Mononuclear cell (primary cell): ENCODE data around the gene GRM1. TPM values are rescaled to one million over a fixed set of nuclear protein-coding genes. Genes with fewer than 3 reads are reported as not detected.

Source experiments
- H3K27me3 ChIP-seq: 2 replicates; pipeline ENCODE4 v1.6.0; 2011; ENCODE audit warnings: low read length, control low read depth; ENCODE audit not compliant: insufficient read depth
- H3K4me1 ChIP-seq: 2 replicates; pipeline ENCODE4 v1.5.1; 2011; ENCODE audit warnings: mild to moderate bottlenecking, low read length, control low read depth; ENCODE audit not compliant: insufficient read depth
- H3K4me3 ChIP-seq: 2 replicates; pipeline ENCODE4 v1.5.1; 2011; ENCODE audit warnings: mild to moderate bottlenecking, low read length, moderate library complexity
- H3K9me3 ChIP-seq: 2 replicates; pipeline ENCODE4 v1.5.1; 2011; ENCODE audit warnings: low read depth, mild to moderate bottlenecking, control low read depth, low read length
- total RNA-seq: library from RNA; depleted of rRNA; stranded (reverse); fragments of >200 nt; gene quantifications from one replicate; pipeline ENCODE4 v1.2.3, GENCODE V29; 2012

Gene GRM1
- total RNA-seq, 1 donor: not detected

DNA sequence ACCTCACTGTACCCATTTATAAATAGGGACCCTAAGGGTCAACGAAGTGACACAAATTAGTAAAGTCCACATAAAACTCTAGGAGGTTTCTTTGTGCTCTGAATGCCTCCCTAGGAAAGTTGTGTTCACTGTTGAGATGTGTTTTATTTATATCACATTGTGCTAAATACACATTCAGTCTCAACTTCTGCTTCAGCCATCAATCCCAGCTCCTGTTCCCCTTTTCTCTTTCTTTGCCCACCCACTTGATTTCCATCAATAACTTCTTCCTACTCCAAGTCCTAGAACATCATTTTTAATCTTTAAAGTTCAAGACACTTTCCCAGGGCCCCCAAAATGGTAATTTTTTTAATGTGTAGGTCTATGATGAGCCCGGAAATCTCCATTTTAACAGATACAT lies 306.5 kb downstream of the GRM1 start:
- no peaks in the 10 kb centered on the region for H3K4me1 ChIP-seq
- H3K27me3 ChIP-seq: no peaks in the 10 kb centered on the region
- no peak overlapping the region for H3K4me3 ChIP-seq
- no peaks in the 10 kb centered on the region for H3K9me3 ChIP-seq

DNA sequence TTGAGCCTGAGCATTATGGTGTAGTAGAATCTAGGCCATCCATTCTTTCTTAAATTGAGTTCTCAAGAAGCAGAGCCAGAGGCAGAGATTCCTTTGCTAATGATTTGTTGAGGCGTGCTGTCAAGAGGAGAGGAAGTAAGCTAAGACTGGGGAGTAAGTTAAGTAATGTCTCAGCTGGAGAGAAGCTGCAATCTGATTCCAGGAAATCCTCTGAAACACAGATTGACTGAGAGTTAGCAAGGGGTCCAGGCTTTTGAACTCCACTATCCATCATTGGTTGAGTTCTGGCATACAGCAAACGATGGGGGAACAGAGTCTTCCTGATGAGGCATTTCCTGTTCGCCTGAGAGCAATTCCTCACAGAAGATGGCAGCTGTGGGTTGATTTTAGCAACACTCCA lies 307.3 kb downstream of the GRM1 start:
- H3K4me1 ChIP-seq: no peaks in the 10 kb centered on the region
- no peak overlapping the region for H3K4me3 ChIP-seq
- no peaks in the 10 kb centered on the region for H3K27me3 ChIP-seq
- H3K9me3 ChIP-seq: no peaks in the 10 kb centered on the region

DNA sequence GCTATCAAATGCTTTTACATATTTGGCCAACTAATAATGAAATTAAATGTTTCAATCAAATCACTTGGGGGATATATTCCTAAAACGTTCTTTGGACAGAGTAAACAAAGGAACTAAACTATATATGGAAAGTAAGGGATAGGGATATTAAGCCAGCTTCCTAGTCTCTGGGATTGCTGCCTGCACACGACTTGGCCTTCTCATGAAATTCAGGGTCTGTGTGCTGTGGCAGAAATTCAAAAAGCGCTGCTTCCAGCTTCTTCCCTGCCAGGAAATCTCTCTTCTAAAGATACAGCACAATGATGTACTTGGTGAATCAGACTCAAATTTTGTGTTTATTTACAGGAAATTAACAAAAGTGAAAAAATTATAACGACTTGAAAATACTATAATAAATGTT lies 308.5 kb downstream of the GRM1 start:
- Histone ChIP-seq H3K4me3 (no peak overlapping the region), H3K27me3 (no peaks in the 10 kb centered on the region), H3K4me1 (no peaks in the 10 kb centered on the region), H3K9me3 (no peaks in the 10 kb centered on the region)

DNA sequence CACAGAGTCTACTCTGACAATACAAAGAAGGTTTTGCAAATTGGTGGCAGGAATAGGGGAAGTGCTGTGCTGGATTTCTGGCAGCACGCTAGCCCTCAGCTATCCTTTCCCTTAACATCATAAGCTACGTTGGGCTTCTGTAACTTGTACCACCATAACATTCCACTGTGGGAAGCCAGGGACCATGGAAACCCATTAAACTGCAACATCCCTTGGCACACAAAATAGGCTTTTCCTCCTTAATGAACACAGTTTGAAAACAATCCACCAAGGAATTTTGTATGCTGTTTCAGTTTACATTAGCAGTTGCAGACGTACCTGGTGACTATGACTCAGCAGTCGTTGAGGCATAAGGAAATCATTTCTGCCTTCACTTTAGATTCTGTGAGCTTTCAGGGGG lies 310.9 kb downstream of the GRM1 start:
- H3K4me3 ChIP-seq: no peak overlapping the region
- no peaks in the 10 kb centered on the region for H3K27me3 ChIP-seq
- no peaks in the 10 kb centered on the region for H3K9me3 ChIP-seq

DNA sequence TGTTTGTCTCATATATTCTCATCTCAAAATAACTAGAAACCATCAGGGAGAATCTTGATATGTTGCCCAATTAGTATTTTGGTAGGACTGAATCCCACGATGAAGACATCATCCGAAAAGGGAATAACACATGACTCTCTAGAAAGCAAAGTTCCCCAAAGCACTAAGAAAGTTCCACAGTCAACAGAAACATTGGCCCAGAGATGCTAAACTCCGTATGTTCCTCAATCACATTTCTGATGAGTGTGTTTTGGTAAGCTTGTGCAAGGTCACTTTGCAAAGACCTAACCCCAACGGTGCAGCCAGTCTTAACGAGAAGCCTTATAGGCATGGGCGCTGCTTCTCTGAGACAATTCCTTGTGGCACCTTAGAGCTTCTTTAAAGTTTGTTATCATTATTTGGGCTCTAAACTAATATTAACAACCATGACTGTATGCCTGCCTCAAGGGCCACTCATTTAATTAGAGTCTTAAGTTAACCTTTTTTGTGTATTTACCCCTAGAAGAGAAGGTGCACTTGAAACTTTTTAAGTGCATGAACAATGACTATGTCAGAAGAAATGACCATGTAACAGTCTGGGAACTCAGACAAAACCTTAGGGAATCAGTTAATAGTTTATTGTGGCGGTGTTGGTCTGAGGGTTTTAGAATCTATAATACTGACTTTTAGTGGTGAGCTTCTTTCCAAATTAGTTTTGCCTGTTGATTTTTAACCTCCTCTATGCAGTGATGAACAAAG lies 312.8 kb downstream of the GRM1 start:
- H3K4me1 ChIP-seq: no peaks in the 10 kb centered on the region
- no peaks in the 10 kb centered on the region for H3K9me3 ChIP-seq
- H3K27me3 ChIP-seq: no peaks in the 10 kb centered on the region
- no peak overlapping the region for H3K4me3 ChIP-seq

More for the DNA sequence above, 310.9 kb downstream of the GRM1 start:
- no peaks in the 10 kb centered on the region for H3K4me1 ChIP-seq

DNA sequence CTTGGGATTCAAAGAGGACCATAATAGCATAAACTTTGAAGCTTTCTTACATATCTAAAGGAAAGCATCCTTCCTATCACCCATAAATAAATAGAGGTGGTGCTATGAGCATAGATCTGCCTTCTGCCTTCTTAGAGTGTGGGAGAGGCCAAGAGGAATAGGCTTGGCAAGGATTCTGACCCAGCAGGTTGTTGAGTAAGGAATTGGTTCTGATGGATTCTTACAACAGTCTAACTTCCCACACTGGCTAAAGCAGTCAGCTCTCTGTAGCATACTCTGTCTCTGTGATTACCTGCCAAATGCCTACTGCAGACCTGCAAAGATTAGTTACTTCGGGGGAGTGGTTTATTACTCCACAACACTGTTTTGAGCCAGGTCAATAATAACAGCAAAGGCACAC lies 316.7 kb downstream of the GRM1 start:
- H3K27me3 ChIP-seq: no peaks in the 10 kb centered on the region
- no peak overlapping the region for H3K4me3 ChIP-seq
- H3K9me3 ChIP-seq: no peaks in the 10 kb centered on the region
- peaks cover 3% of the 10 kb centered on the region for H3K4me1 ChIP-seq

DNA sequence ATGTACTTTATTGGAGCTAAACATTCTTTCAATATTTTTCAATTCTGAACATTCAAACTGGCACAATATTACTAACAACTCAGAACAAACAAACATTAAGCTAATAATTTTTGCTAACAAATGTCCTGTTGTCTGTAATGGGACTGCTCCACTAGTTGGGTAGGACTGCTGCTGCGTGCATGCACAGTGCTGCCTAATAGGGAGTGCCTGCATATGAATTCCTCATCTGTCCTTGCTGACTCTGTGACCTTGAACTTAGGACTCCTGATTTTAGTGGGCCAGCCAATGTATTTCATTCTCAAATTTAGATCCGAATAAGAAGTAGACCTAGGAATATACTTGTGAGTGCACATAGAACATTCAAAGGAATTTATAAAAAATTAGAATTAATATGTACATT lies 318.2 kb downstream of the GRM1 start:
- peaks cover 8% of the 10 kb centered on the region for H3K4me1 ChIP-seq
- no peaks in the 10 kb centered on the region for H3K27me3 ChIP-seq
- no peaks in the 10 kb centered on the region for H3K9me3 ChIP-seq
- H3K4me3 ChIP-seq: no peak overlapping the region

DNA sequence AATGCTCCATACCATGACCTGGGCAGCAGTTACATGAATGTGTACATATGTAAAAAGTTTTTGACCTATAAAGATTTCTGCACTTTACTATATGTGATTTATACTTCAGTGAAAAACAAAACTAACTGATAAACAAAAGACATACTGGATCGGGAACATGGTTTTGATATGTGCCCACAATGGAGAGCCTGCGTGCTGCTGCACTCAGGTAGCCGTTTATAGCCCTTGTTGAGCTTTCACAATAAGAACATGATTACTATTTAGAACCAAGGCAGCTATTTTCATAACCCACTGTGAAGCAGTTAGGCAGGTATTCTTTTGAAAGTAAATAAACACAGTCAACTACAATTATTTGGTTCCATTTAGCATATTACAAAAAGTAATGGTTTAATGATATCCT lies 318.8 kb downstream of the GRM1 start:
- H3K27me3 ChIP-seq: no peaks in the 10 kb centered on the region
- peaks cover 8% of the 10 kb centered on the region for H3K4me1 ChIP-seq
- H3K4me3 ChIP-seq: no peak overlapping the region
- no peaks in the 10 kb centered on the region for H3K9me3 ChIP-seq

DNA sequence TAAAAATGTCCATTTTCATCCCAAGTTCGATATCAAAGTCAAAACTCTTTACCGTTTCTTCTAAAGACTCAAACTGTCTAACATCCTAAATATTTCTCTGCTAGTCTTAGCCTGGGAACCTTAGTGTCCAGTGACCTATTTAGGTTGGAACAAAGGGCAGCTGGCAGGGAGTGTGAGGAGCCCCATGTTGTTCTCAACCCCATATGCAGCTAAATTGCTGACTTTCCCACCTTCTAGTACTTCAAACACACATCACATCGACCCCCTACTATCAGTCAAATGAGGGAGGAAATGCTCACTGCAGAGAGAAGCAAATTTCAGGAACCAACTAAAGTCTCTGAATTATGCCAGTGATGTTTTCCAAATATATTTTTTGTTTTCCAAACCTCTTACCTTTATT lies 322.2 kb downstream of the GRM1 start:
- no peaks in the 10 kb centered on the region for H3K9me3 ChIP-seq
- peaks cover 8% of the 10 kb centered on the region for H3K4me1 ChIP-seq
- H3K4me3 ChIP-seq: no peak overlapping the region
- H3K27me3 ChIP-seq: no peaks in the 10 kb centered on the region

DNA sequence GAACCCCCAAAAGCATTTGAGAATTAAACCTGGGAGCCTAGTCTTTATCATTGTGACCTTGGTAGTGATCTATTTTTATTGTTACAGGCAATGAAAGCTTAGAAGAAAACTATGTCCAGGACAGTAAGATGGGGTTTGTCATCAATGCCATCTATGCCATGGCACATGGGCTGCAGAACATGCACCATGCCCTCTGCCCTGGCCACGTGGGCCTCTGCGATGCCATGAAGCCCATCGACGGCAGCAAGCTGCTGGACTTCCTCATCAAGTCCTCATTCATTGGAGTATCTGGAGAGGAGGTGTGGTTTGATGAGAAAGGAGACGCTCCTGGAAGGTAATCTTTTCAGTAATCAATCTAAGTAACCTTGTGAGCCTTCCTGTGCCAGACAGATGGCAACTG lies 323.3 kb downstream of the GRM1 start:
- Histone ChIP-seq H3K4me3 (no peak overlapping the region), H3K27me3 (no peaks in the 10 kb centered on the region), H3K4me1 (peaks cover 8% of the 10 kb centered on the region), H3K9me3 (no peaks in the 10 kb centered on the region)

DNA sequence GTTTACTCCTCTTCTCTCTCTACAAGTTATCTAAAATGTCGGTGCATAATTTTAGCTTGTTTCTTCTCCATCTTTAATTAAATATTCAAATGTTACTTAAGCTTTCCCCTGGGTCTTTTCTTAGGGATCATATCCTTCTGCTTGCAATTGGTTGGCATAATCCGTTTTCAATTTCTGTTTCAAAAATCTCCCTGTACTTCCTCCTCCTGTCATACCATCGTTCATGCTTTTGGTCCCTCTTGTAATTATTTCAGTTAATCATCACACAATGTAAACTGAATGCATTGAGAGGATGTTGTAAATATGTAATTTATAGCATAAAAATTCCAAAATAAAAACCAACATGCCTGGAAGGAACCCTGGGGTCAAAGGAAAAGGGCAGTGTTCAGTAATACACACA lies 325.6 kb downstream of the GRM1 start:
- Histone ChIP-seq H3K4me3 (no peak overlapping the region), H3K4me1 (peaks cover 24% of the 10 kb centered on the region), H3K9me3 (no peaks in the 10 kb centered on the region), H3K27me3 (no peaks in the 10 kb centered on the region)

DNA sequence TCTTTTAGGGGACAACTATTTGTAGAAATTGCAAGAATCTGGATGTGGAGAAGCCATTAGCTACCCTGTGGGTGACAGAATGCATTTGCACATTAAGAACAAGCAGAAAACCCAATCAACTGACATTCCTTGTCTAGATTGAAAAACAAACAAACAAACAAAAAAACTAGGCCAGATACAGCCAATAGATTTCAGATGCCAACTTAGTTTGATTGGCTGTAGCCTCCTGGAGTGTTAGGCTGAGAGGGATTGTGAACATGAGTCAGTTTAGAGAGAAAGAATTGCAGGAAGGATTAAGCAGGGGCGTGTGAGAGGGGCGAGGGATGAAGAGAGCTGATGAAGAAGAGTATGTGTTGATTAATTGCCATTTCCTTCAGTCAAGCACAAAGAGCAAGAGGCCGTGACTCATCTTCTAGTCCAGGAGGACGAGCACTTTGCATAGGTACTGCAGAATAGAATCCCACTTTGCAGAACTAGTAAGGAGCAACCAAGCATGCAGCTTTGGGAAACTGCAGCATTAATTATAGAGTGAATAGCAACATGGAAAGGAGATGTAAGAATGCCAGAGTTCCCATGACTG lies 326.7 kb downstream of the GRM1 start:
- Histone ChIP-seq H3K4me3 (no peak overlapping the region), H3K4me1 (peaks cover 20% of the 10 kb centered on the region), H3K9me3 (no peaks in the 10 kb centered on the region), H3K27me3 (no peaks in the 10 kb centered on the region)

DNA sequence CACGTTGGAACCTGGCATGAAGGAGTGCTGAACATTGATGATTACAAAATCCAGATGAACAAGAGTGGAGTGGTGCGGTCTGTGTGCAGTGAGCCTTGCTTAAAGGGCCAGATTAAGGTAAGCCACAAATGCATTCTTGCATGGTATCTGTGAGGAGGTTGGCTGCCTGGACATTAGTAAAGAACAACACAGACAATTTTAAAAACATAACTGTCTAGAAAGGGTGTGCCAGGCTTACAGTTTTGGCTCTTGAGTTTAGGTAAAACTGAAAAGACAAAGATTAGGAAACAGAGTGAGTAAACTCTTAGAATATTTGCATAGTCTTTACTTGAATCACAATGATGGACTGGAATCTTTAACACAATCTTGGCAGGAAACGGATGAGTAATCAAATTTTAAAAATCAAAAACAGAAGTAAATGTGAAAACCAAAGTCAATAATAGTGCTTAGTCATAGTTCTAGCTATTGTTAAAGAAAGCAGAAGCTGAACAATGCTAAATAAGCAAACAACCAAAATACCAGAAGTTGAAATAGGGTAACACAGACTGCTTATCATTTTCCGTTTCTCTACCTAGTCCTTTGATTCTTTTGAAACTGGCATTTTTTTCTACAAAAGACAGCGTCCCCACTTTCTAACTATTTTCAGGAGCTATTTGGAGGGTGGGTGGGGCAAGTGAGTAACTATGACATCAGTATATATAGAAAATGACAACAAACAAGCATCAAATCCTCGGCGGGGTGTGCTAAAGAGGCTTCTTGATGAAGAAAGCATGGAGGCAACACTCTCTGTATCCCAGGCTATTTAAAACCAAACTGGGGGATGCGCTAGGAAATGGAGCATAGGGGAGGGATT lies 328.9 kb downstream of the GRM1 start:
- Histone ChIP-seq H3K27me3 (no peaks in the 10 kb centered on the region), H3K4me3 (peak overlapping the region; percentile 6), H3K4me1 (peaks cover 20% of the 10 kb centered on the region), H3K9me3 (no peaks in the 10 kb centered on the region)

DNA sequence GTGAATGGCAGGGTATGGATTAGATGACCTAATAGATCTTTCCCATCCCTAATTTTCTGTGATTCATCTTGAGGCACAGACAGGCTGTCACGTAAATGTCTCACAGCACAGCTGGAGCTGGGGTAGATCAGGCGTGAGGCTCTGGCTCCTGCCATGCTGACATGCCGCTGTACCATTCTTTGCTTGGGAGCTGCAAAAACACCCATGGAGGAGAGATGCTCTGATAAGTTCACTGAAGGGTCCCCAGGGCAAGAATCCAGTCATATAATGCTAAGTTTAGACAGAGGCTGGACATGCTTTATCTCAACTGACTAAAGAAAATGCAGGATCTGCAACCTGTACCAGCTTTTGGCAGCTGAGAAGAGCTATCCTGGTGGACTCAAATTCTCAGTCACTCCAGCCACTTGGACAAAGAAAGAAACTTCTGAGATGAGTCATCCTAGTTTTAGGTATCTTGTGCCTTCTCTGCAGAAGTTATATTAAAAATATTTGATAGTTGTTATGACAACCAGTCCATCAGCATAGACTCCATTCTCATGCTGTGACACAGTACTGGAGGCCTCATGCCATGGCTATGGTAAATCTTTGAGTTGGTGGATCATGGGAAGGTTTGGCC lies 329.7 kb downstream of the GRM1 start:
- H3K27me3 ChIP-seq: no peaks in the 10 kb centered on the region
- peak overlapping the region; percentile 6 for H3K4me3 ChIP-seq
- no peaks in the 10 kb centered on the region for H3K9me3 ChIP-seq
- peaks cover 20% of the 10 kb centered on the region for H3K4me1 ChIP-seq

DNA sequence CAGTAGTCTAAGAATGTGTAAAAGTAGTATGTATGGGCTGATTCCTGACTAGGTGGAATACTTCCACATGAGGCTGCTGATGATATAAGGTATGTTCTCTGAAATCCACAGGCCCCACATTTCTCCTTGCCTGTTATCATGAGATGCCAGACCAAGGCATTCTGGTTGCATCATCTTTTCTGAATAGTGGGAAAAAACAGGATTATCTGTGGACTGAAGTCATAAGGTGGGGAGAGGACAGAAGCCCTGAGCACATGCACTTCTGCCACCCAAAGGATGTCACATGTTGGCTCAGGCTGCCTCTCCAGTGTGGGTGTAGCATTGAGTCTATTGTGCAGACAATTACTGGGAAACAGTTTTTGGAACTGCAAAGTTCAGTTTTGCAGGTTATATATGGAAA lies 330.3 kb downstream of the GRM1 start:
- peaks cover 20% of the 10 kb centered on the region for H3K4me1 ChIP-seq
- H3K27me3 ChIP-seq: no peaks in the 10 kb centered on the region
- H3K9me3 ChIP-seq: no peaks in the 10 kb centered on the region
- H3K4me3 ChIP-seq: no peak overlapping the region
